GM06990 (cell line): ENCODE measurements around the gene CYP39A1.

ENCODE experiments used
- DNase-seq: peaks from one replicate; pipeline ENCODE4 v3.0.0-alpha.2; 2011; ENCODE audit not compliant: insufficient read length; ENCODE audit errors: extremely low read depth
- H3K27me3 ChIP-seq: replicated peaks from 2 replicates; pipeline ENCODE4 v1.6.0; 2011; ENCODE audit warnings: low read length; ENCODE audit not compliant: control insufficient read depth, insufficient read depth
- H3K36me3 ChIP-seq: 2 replicates; pipeline ENCODE4 v1.5.1; 2011; ENCODE audit warnings: low read length; ENCODE audit not compliant: control insufficient read depth, insufficient read depth
- H3K4me3 ChIP-seq: replicated peaks from 2 replicates; pipeline ENCODE4 v1.5.1; 2011; ENCODE audit warnings: low read depth, mild to moderate bottlenecking, control low read depth, low read length
- TF ChIP-seq, protein P1 (sequence below): IDR thresholded peaks from 2 replicates; pipeline ENCODE4 v1.5.1; 2011; ENCODE audit warnings: low read length, control low read depth, mild to moderate bottlenecking, inconsistent platforms; ENCODE audit not compliant: insufficient read depth, poor library complexity, severe bottlenecking

Gene CYP39A1

DNA sequence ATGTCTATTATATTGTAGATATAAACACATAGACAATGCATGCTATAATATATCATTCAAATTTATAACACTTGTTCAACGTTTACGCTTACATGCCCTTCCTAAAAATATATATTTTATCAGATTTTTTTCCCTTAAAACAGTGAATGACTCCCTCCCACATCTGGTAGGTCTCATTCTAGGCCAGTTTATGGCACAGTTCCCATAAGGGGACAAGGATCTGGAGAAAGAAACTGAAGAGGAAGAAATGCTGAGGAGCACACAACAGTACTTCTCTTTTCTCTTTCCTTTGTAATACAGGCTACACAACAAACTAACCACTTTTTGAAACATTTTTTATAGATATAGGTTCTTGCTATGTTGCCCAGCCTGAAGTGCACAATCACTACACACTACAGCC, 112.8 kb downstream of the CYP39A1 start:
- Histone ChIP-seq H3K27me3 (no peaks in the 10 kb centered on the region), H3K4me3 (no peak overlapping the region), H3K36me3 (no peaks in the 10 kb centered on the region)
- no peak for DNase-seq
- TF ChIP-seq, protein P1, sequence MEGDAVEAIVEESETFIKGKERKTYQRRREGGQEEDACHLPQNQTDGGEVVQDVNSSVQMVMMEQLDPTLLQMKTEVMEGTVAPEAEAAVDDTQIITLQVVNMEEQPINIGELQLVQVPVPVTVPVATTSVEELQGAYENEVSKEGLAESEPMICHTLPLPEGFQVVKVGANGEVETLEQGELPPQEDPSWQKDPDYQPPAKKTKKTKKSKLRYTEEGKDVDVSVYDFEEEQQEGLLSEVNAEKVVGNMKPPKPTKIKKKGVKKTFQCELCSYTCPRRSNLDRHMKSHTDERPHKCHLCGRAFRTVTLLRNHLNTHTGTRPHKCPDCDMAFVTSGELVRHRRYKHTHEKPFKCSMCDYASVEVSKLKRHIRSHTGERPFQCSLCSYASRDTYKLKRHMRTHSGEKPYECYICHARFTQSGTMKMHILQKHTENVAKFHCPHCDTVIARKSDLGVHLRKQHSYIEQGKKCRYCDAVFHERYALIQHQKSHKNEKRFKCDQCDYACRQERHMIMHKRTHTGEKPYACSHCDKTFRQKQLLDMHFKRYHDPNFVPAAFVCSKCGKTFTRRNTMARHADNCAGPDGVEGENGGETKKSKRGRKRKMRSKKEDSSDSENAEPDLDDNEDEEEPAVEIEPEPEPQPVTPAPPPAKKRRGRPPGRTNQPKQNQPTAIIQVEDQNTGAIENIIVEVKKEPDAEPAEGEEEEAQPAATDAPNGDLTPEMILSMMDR: no peak

DNA sequence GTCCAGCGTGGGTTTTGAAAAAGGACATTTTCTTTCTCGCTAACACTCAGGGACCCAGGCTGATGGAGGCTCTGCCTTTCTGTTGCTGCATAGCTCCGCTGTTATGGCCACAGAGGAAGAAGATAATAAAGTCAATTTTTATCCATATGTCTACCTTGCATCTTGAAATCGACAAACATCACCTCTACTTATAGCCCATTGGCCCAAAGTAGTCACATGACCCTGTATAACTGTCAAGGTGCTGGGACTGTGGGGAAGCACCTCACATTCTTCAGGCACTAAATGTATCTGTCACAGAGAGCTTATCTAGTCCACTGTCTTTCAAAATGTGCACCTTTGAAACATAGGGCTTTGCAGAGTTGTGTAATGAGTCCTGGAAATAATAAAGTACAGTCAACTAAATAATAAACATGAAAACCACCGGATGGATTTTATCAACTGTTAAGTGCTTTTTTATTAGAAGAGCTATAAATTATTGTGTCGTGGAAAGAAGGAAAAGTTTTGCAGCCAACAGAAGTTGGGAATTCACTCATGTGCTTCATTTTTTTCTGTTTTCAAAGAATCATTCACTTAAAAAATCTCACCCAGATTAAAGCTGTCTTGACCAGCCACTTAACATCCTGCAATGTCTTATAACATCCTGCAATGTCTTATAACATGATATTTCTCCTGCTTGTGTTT, 113.7 kb downstream of the CYP39A1 start:
- no peaks in the 10 kb centered on the region for H3K36me3 ChIP-seq
- no peaks in the 10 kb centered on the region for H3K27me3 ChIP-seq
- H3K4me3 ChIP-seq: no peak overlapping the region
- DNase-seq: no peak
- TF ChIP-seq, protein P1: no peak

DNA sequence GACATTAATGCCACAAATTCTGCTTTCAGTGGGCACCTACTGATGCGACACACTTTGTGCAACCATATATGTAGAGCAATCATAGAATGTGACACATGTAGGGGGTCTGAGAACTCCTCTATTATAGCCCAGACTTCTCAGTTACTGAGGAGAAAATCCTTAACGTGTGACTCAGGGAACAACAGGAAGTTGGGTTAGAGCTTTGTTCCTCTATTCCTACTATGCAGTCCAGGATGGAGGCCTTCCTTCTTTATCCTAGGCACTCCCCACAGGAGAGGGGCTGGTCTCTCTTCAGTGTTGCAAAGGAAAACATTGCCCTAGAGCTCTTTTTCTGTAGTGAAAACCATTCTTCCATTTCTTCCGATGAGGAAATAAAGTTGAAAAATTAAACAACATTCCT, 121.7 kb downstream of the CYP39A1 start:
- no peaks in the 10 kb centered on the region; the same call in 1 of the 2 replicates for H3K27me3 ChIP-seq
- no peak overlapping the region for H3K4me3 ChIP-seq
- DNase-seq: no peak
- TF ChIP-seq, protein P1: no peak
- H3K36me3 ChIP-seq: no peaks in the 10 kb centered on the region

DNA sequence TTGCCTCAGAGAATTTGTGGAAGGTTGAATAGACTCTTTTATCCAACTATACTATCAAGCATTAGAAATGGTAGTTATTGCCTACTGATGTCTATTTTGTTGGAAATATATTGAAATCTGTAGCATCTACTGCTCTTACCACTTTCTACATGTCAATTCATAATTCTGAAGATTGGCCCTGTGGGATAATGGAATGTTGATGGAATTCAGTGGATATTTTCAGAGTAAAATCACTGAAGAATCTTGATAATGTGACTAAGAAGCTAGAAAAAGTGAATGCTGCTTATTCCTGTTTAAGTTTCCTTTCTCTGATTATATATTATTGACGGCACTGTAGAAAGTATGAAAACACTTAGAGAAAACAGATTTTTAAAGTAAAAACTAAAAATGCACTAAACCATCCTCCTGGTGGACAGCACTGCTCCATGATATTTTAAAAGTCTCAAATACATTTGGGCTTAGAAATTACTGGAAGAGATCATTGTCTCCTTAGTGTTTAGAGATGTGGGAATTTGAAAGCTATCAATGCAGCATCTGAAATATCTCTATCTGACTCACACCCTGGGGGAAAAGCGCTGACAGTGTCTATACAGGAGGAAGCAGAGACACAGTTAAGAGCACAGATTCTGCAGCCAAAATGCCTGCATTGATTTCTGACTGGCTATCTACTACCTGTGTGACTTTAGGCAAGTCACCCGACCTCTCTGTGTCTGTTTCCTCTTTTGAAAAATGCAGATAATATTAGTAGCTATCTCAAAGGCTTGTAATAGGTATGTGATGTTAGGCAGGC, 123.5 kb downstream of the CYP39A1 start:
- TF ChIP-seq, protein P1: no peak
- Histone ChIP-seq H3K27me3 (no peaks in the 10 kb centered on the region; the same call in 1 of the 2 replicates), H3K4me3 (no peak overlapping the region), H3K36me3 (no peaks in the 10 kb centered on the region)
- DNase-seq: no peak

DNA sequence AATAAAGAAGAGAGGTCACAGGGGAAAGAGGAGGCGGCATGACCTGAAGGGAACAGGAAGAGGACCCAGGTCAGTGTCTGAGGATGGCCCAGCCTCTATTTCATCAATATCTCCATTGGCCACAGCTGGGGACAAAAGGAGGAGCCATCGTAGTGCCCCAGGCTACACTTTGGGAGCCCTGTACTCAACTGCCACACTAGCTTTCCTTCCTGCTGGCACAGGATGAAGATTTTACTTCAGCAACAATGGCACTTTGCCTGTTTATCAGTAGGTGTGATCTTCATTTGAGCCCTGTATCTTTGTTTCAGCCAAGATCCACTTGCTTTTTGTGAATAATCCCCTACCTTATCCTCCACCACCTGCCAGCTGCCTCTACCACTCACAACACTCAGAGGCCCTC, 126.0 kb downstream of the CYP39A1 start:
- Histone ChIP-seq H3K36me3 (no peaks in the 10 kb centered on the region), H3K4me3 (no peak overlapping the region), H3K27me3 (no peaks in the 10 kb centered on the region; the same call in 1 of the 2 replicates)
- DNase-seq: no peak
- TF ChIP-seq, protein P1: no peak
